Left ventricle myocardium inferior (tissue), 1 donor: ENCODE results near the gene OR1F1. TPM values are rescaled to one million over a fixed set of nuclear protein-coding genes. Genes with fewer than 3 reads are reported as not detected.

Source experiments
- DNase-seq: peaks from one replicate; pipeline ENCODE4 v3.0.0-alpha.2; 2020
- H3K27ac ChIP-seq: fragments of 200-600 bp; replicated peaks from 2 replicates; pipeline ENCODE4 v1.8.0; 2021
- H3K27me3 ChIP-seq: fragments of 200-600 bp; 2 replicates; pipeline ENCODE4 v1.8.0; 2021; ENCODE audit warnings: low read depth
- H3K36me3 ChIP-seq: fragments of 200-600 bp; 2 replicates; pipeline ENCODE4 v1.8.0; 2021
- H3K4me1 ChIP-seq: fragments of 200-600 bp; 2 replicates; pipeline ENCODE4 v1.8.0; 2021
- H3K4me3 ChIP-seq: fragments of 200-600 bp; 2 replicates; pipeline ENCODE4 v1.8.0; 2021; ENCODE audit warnings: mild to moderate bottlenecking, moderate library complexity
- H3K9me3 ChIP-seq: fragments of 200-600 bp; replicated peaks from 2 replicates; pipeline ENCODE4 v1.8.0; 2021
- intact Hi-C: fragments of 100-400 bp; cut with micrococcal nuclease; formaldehyde crosslinking; loops from one replicate; pipeline ENCODE4 v1.11.0; 2022
- total RNA-seq: library from RNA; stranded (reverse); fragmentation: NEBNext Ultra II Directional; extraction: Animal tissue kit (Norgen Biotek cat#: 25700); gene quantifications from one replicate; pipeline ENCODE4 v1.2.1, GENCODE V29; 2021
- TF ChIP-seq, protein P1 (sequence below): fragments of 200-600 bp; IDR thresholded peaks from 2 replicates; pipeline ENCODE4 v1.8.0; 2021; ENCODE audit warnings: antibody characterized with exemption, mild to moderate bottlenecking, borderline replicate concordance
- donor health status: DM: no; HTN: yes; CAD: no; lungs with severe emphysema.

Gene OR1F1
- total RNA-seq, 1 donor from 2014 or later: not detected

DNA sequence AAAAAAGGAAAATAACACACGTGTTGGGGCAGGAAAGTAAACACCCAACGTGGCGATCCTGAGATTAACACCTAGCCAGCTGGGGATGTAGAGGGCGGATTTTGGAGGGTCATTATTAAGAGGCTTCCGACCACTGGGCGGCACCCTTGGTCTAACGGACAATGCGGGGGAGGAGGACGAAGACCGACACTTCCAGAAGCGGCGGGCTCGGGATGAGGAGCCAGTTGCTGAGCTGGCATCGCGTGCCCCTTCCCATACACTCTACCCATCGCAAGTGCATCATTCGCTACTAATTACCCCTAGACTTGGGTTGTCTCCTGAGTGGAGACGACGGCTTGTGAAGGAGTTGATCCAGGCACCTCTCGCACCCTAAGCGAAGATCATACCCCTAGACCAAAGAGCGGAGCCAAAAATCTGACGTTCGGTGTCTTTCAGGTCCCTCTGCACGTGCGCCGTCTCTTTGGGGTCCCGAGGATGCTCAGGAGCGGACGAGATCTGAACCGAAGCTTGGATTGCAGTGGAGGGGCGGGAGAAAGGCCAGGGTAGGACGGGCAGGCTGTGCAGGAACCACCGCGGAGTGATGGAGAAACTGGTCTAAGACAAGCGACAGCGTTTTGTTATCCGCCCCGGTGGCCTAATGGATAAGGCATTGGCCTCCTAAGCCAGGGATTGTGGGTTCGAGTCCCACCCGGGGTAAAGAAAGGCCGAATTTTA is 35.6 kb upstream of the OR1F1 start:
- Histone ChIP-seq H3K36me3 (no peaks in the 10 kb centered on the region), H3K4me3 (peak overlapping the region; percentile 71), H3K4me1 (peaks cover 37% of the 10 kb centered on the region), H3K9me3 (peaks cover 17% of the 10 kb centered on the region), H3K27ac (peak overlapping the region; percentile 74), H3K27me3 (no peaks in the 10 kb centered on the region)
- TF ChIP-seq, protein P1, sequence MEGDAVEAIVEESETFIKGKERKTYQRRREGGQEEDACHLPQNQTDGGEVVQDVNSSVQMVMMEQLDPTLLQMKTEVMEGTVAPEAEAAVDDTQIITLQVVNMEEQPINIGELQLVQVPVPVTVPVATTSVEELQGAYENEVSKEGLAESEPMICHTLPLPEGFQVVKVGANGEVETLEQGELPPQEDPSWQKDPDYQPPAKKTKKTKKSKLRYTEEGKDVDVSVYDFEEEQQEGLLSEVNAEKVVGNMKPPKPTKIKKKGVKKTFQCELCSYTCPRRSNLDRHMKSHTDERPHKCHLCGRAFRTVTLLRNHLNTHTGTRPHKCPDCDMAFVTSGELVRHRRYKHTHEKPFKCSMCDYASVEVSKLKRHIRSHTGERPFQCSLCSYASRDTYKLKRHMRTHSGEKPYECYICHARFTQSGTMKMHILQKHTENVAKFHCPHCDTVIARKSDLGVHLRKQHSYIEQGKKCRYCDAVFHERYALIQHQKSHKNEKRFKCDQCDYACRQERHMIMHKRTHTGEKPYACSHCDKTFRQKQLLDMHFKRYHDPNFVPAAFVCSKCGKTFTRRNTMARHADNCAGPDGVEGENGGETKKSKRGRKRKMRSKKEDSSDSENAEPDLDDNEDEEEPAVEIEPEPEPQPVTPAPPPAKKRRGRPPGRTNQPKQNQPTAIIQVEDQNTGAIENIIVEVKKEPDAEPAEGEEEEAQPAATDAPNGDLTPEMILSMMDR: peak; percentile 46
- DNase-seq: peak; percentile 86
- intact Hi-C loops: no loop called here

DNA sequence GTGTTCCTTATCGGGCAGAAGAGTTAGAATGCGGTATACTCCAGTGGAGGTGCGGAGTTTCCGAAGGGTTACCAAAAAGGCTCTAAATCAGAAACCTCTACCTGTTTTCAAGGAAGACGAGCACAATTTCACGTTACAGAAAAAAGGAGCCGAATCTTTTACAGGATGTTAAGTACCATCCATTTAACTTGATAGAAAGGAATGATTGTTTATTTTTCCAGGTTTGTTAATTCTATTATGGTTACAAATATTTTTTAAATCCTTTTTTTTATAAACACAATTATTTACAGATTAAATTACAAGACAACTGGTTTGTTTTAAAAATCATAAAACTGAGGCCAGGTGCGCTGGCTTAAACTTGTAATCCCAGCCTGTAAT is 35.0 kb upstream of the OR1F1 start:
- peak overlapping the region; percentile 74 for H3K27ac ChIP-seq
- DNase-seq: no peak
- peak overlapping the region; percentile 71 for H3K4me3 ChIP-seq
- H3K27me3 ChIP-seq: no peaks in the 10 kb centered on the region
- H3K4me1 ChIP-seq: peaks cover 43% of the 10 kb centered on the region
- H3K36me3 ChIP-seq: no peaks in the 10 kb centered on the region
- peaks cover 17% of the 10 kb centered on the region for H3K9me3 ChIP-seq
- TF ChIP-seq, protein P1: no peak
- intact Hi-C loops: no loop called here

DNA sequence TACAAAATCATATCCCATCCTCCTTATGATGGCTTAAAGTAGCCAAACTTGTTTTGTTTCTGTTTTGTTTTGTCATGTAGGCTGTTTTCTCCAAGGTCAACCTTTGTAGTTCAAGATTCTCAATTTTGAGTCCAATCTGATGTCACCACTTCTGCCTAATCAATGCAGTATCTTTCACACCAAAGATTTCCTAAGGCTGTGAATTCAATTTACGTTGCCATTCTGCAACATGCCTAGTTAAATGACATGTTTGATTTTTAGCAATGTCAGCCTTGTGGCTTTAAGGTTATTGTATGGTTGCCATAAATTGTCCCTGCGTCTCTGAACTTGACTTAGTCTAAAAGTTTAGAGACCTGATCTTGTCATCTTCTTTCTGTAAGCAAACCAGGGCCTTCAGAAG is 32.8 kb upstream of the OR1F1 start:
- Histone ChIP-seq H3K4me3 (no peak overlapping the region), H3K27ac (no peak overlapping the region), H3K9me3 (peaks cover 17% of the 10 kb centered on the region), H3K36me3 (no peaks in the 10 kb centered on the region), H3K27me3 (peaks cover 4% of the 10 kb centered on the region), H3K4me1 (peaks cover 48% of the 10 kb centered on the region)
- DNase-seq: no peak
- intact Hi-C loops: no loop called here
- TF ChIP-seq, protein P1: no peak

DNA sequence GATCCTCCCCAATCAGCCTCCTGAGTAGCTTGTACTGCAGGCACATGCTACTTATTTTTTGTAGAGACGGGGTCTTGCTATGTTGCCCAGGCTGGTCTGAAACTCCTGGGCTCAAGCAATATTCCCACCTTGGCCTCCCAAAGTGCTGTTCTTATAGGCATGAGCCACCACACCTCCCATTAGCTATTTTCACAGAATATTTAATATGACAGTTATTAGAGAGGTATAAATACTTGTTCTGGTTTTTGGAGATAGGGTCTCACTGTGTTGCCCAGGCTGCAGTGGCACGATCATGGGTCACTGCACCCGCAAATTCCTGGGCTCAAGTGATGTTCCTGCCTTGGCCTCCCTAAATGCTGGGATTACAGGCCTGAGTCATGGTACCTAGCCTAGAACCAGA is 32.0 kb upstream of the OR1F1 start:
- Histone ChIP-seq H3K9me3 (peaks cover 17% of the 10 kb centered on the region), H3K27ac (no peak overlapping the region), H3K27me3 (peaks cover 5% of the 10 kb centered on the region), H3K4me1 (peaks cover 48% of the 10 kb centered on the region), H3K36me3 (no peaks in the 10 kb centered on the region), H3K4me3 (no peak overlapping the region)
- TF ChIP-seq, protein P1: no peak
- intact Hi-C loops: no loop called here
- no peak for DNase-seq

DNA sequence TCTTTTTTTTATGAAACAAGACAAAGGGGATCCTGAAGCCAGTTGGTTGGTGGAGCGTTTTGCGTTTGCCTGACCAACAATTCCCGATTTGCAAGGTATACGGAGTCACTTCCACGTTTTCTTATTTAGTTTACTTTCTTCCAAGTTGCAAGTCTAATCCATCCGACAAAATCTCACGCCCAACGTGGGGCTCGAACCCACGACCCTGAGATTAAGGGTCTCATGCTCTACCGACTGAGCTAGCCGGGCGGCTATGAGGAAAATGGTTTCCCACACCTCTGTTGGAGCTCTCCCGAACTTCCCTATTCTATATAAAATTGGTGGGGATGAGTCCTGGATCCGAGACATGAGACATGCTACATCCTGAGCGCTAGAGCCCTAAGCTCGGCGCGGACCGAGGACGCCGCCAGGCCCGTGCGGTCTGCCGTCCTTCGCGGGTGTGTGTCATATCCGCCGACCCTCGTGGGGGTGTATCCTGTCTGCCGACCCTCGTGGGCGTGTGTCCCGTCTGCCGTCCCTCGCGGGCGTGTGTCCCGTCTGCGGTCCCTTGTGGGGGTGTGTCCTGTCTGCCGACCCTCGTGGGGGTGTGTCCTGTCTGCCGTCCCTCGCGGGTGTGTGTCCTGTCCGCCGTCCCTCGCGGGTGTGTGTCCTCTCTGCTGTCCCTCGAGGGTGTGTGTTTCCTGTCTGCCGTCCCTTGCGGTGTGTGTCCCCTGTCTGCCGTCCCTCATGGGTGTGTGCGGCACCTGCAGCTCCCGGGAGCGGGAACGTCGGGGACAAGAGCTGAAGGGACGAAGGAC is 30.6 kb upstream of the OR1F1 start:
- Histone ChIP-seq H3K27me3 (peaks cover 5% of the 10 kb centered on the region), H3K4me3 (peak overlapping the region; percentile 93), H3K9me3 (peaks cover 17% of the 10 kb centered on the region), H3K36me3 (no peaks in the 10 kb centered on the region), H3K27ac (peak overlapping the region; percentile 95), H3K4me1 (peaks cover 33% of the 10 kb centered on the region)
- DNase-seq: peak; percentile 55
- TF ChIP-seq, protein P1: no peak
- intact Hi-C loops: no loop called here
